Activated T-cell treated with anti-CD3 and anti-CD28 coated beads, Interleukin-2, amount 50 U/mL, for 24 hours (primary cell): Measurements from ENCODE around the gene ALOX12B.

Experiments
- DNase-seq: peaks from one replicate; pipeline ENCODE4 v3.0.0-alpha.2; 2020
- H3K27ac Mint-ChIP-seq: 2 replicates; pipeline ENCODE4 v1.8.0; 2020; ENCODE audit warnings: mild to moderate bottlenecking, mixed read lengths
- H3K27me3 Mint-ChIP-seq: 2 replicates; pipeline ENCODE4 v1.8.0; 2020; ENCODE audit warnings: mixed read lengths
- H3K36me3 Mint-ChIP-seq: 2 replicates; pipeline ENCODE4 v1.8.0; 2020; ENCODE audit warnings: low read depth, mixed read lengths
- H3K4me1 Mint-ChIP-seq: 2 replicates; pipeline ENCODE4 v1.8.0; 2020; ENCODE audit warnings: low read depth, mixed read lengths
- H3K4me3 Mint-ChIP-seq: 2 replicates; pipeline ENCODE4 v1.8.0; 2020; ENCODE audit warnings: mild to moderate bottlenecking, moderate library complexity, mixed read lengths
- H3K9me3 Mint-ChIP-seq: 2 replicates; pipeline ENCODE4 v1.8.0; 2020; ENCODE audit warnings: mixed read lengths

ALOX12B gene

GRCh38 chr17:8055851-8056231, 31.7 kb downstream of the ALOX12B start:
- no peak overlapping the region for H3K27ac Mint-ChIP-seq
- peaks cover 19% of the 10 kb centered on the region for H3K4me1 Mint-ChIP-seq

GRCh38 chr17:8053600-8053999, 33.9 kb downstream of the ALOX12B start:
- DNase-seq: no peak
- Mint-ChIP-seq H3K4me1 (peaks cover 19% of the 10 kb centered on the region), H3K4me3 (no peak overlapping the region), H3K27ac (no peak overlapping the region), H3K9me3 (no peaks in the 10 kb centered on the region), H3K27me3 (peaks cover 24% of the 10 kb centered on the region), H3K36me3 (no peaks in the 10 kb centered on the region)

More at GRCh38 chr17:8055851-8056231, 31.7 kb downstream of the ALOX12B start:
- H3K36me3 Mint-ChIP-seq: no peaks in the 10 kb centered on the region
- peaks cover 46% of the 10 kb centered on the region for H3K27me3 Mint-ChIP-seq
- no peaks in the 10 kb centered on the region for H3K9me3 Mint-ChIP-seq
- DNase-seq: no peak
- no peak overlapping the region for H3K4me3 Mint-ChIP-seq

GRCh38 chr17:8052256-8053252, 35.0 kb downstream of the ALOX12B start:
- Mint-ChIP-seq H3K4me3 (no peak overlapping the region), H3K36me3 (no peaks in the 10 kb centered on the region), H3K27me3 (peaks cover 17% of the 10 kb centered on the region), H3K4me1 (peaks cover 18% of the 10 kb centered on the region), H3K27ac (no peak overlapping the region), H3K9me3 (no peaks in the 10 kb centered on the region)
- no peak for DNase-seq

- Mint-ChIP-seq H3K27ac (no peak overlapping the region), H3K36me3 (no peaks in the 10 kb centered on the region), H3K4me1 (peaks cover 14% of the 10 kb centered on the region), H3K9me3 (no peaks in the 10 kb centered on the region), H3K27me3 (peaks cover 10% of the 10 kb centered on the region), H3K4me3 (no peak overlapping the region)
- DNase-seq: no peak
Measured at GRCh38 chr17:8051831-8052230, 35.7 kb downstream of the ALOX12B start.

- H3K27me3 Mint-ChIP-seq: no peaks in the 10 kb centered on the region
- no peak overlapping the region for H3K27ac Mint-ChIP-seq
- H3K4me1 Mint-ChIP-seq: no peaks in the 10 kb centered on the region
- H3K4me3 Mint-ChIP-seq: no peak overlapping the region
- DNase-seq: no peak
- H3K9me3 Mint-ChIP-seq: no peaks in the 10 kb centered on the region
- H3K36me3 Mint-ChIP-seq: no peaks in the 10 kb centered on the region
Measured at GRCh38 chr17:8048736-8049135, 38.8 kb downstream of the ALOX12B start.

GRCh38 chr17:8048236-8048635, 39.3 kb downstream of the ALOX12B start:
- Mint-ChIP-seq H3K4me3 (no peak overlapping the region), H3K27me3 (no peaks in the 10 kb centered on the region), H3K36me3 (no peaks in the 10 kb centered on the region), H3K9me3 (no peaks in the 10 kb centered on the region), H3K27ac (no peak overlapping the region), H3K4me1 (no peaks in the 10 kb centered on the region)
- DNase-seq: no peak

GRCh38 chr17:8047769-8048110, 39.8 kb downstream of the ALOX12B start:
- no peaks in the 10 kb centered on the region for H3K27me3 Mint-ChIP-seq
- no peak overlapping the region for H3K27ac Mint-ChIP-seq
- H3K9me3 Mint-ChIP-seq: no peaks in the 10 kb centered on the region
- H3K4me1 Mint-ChIP-seq: no peaks in the 10 kb centered on the region
- no peak for DNase-seq
- no peaks in the 10 kb centered on the region for H3K36me3 Mint-ChIP-seq
- H3K4me3 Mint-ChIP-seq: no peak overlapping the region

- DNase-seq: no peak
- Mint-ChIP-seq H3K9me3 (no peaks in the 10 kb centered on the region), H3K4me3 (no peak overlapping the region), H3K4me1 (no peaks in the 10 kb centered on the region), H3K27ac (no peak overlapping the region), H3K27me3 (no peaks in the 10 kb centered on the region), H3K36me3 (no peaks in the 10 kb centered on the region)
Measured at GRCh38 chr17:8046929-8047768, 40.4 kb downstream of the ALOX12B start.

GRCh38 chr17:8046306-8046928, 41.1 kb downstream of the ALOX12B start:
- H3K27ac Mint-ChIP-seq: no peak overlapping the region
- no peaks in the 10 kb centered on the region for H3K9me3 Mint-ChIP-seq
- peaks cover 1% of the 10 kb centered on the region for H3K4me1 Mint-ChIP-seq
- H3K4me3 Mint-ChIP-seq: no peak overlapping the region
- H3K27me3 Mint-ChIP-seq: peaks cover 3% of the 10 kb centered on the region
- DNase-seq: no peak
- H3K36me3 Mint-ChIP-seq: no peaks in the 10 kb centered on the region

- no peak overlapping the region for H3K4me3 Mint-ChIP-seq
- no peak for DNase-seq
- H3K4me1 Mint-ChIP-seq: peaks cover 3% of the 10 kb centered on the region
- no peaks in the 10 kb centered on the region for H3K36me3 Mint-ChIP-seq
- H3K27me3 Mint-ChIP-seq: peaks cover 15% of the 10 kb centered on the region
- no peaks in the 10 kb centered on the region for H3K9me3 Mint-ChIP-seq
- no peak overlapping the region for H3K27ac Mint-ChIP-seq
Measured at GRCh38 chr17:8044819-8045810, 42.4 kb downstream of the ALOX12B start.

- Mint-ChIP-seq H3K27me3 (peaks cover 37% of the 10 kb centered on the region), H3K36me3 (no peaks in the 10 kb centered on the region), H3K4me3 (no peak overlapping the region), H3K4me1 (peaks cover 5% of the 10 kb centered on the region), H3K27ac (no peak overlapping the region), H3K9me3 (no peaks in the 10 kb centered on the region)
- no peak for DNase-seq
Measured at GRCh38 chr17:8041979-8042378, 45.5 kb downstream of the ALOX12B start.

- Mint-ChIP-seq H3K4me1 (peaks cover 5% of the 10 kb centered on the region), H3K27me3 (peaks cover 38% of the 10 kb centered on the region), H3K36me3 (no peaks in the 10 kb centered on the region), H3K4me3 (no peak overlapping the region), H3K27ac (no peak overlapping the region), H3K9me3 (no peaks in the 10 kb centered on the region)
- no peak for DNase-seq
Measured at GRCh38 chr17:8041249-8041928, 46.1 kb downstream of the ALOX12B start.

- H3K4me3 Mint-ChIP-seq: no peak overlapping the region
- DNase-seq: no peak
- H3K27ac Mint-ChIP-seq: no peak overlapping the region
- H3K4me1 Mint-ChIP-seq: peaks cover 5% of the 10 kb centered on the region
- peaks cover 42% of the 10 kb centered on the region for H3K27me3 Mint-ChIP-seq
- no peaks in the 10 kb centered on the region for H3K9me3 Mint-ChIP-seq
- H3K36me3 Mint-ChIP-seq: no peaks in the 10 kb centered on the region
Measured at GRCh38 chr17:8039611-8040168, 47.8 kb downstream of the ALOX12B start.
